Measurements from ENCODE around the gene SPPL2C.

The SPPL2C gene

DNA sequence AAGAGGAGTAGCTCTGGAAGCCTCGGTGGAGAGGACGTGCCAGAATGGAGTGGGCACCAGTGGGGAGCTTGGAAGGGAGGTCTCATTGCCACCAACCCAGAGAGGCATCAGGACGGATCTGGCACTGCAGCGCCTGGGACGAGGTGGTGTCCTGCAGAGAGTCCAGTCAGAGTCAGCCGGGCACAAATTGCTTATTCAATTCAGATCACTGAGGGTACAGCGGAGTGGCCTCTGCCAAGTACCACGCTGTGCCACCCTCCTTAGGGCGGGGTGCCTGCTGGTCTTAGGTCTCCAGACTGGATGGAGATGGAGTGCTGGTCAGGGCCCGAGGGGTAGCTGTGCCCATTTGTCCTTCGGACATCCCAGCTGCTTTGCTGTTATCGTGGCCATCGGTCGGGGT, 18.9 kb upstream of the SPPL2C start:
- DNase-seq (ENCODE audit: insufficient read length, low spot score) = no peak
- no peak for TF ChIP-seq POLR2A (IDR thresholded peaks at IDR 0.05; ENCODE audit: low read depth, low read length)
- TF ChIP-seq POLR2AphosphoS5 (IDR thresholded peaks at IDR 0.05; ENCODE audit: low read depth, low read length) = no peak
- no peak for TF ChIP-seq TAF1 (IDR thresholded peaks at IDR 0.05; ENCODE audit: low read depth, low read length)
- no peak for TF ChIP-seq PAX5 (IDR thresholded peaks at IDR 0.05; ENCODE audit: insufficient read depth, low read length, severe bottlenecking)
- TF ChIP-seq SPI1 (IDR thresholded peaks at IDR 0.05; ENCODE audit: low read depth, low read length) = no peak
- no peak for TF ChIP-seq POU2F2 (IDR thresholded peaks at IDR 0.05; ENCODE audit: low read depth, low read length)
- FAIRE-seq = no peak

DNA sequence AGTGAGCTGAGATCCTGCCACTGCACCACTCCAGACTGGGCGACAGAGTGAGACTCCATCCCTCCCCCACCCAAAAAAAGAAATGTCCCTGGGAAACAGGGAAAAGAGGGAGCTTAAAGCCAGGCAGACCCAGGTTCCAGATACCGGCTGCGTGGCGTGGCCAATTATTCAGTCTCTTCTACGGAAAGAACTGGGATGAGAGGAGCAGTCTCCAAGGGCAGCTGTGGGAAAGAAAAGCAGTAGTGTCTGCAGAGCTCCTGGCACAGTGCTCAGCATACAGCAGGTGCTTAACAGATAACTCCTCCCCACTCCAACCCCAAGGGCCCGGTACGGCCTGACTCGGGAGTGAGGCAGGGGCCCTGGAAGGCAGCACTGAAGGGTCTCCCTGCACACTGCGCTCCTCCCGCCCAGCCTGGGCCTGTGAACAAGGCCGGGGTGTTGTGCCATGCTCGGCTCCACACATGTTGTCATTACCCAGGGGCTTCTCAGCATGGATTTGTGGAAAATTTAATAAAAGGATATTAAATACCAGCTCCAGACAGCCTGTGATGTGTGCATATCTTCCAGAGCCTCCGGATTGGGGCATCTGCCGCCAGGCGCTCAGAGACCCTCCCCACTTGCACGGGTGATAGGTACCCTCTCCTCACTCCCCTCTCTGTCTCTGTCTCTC, 17.6 kb upstream of the SPPL2C start:
- DNase-seq (ENCODE audit: insufficient read length, low spot score) = no peak
- FAIRE-seq = no peak
- TF ChIP-seq SPI1 (IDR thresholded peaks at IDR 0.05; ENCODE audit: low read depth, low read length) = no peak
- no peak for TF ChIP-seq POU2F2 (IDR thresholded peaks at IDR 0.05; ENCODE audit: low read depth, low read length)
- no peak for TF ChIP-seq PAX5 (IDR thresholded peaks at IDR 0.05; ENCODE audit: insufficient read depth, low read length, severe bottlenecking)
- no peak for TF ChIP-seq POLR2A (IDR thresholded peaks at IDR 0.05; ENCODE audit: low read depth, low read length)
- no peak for TF ChIP-seq TAF1 (IDR thresholded peaks at IDR 0.05; ENCODE audit: low read depth, low read length)
- no peak for TF ChIP-seq POLR2AphosphoS5 (IDR thresholded peaks at IDR 0.05; ENCODE audit: low read depth, low read length)

DNA sequence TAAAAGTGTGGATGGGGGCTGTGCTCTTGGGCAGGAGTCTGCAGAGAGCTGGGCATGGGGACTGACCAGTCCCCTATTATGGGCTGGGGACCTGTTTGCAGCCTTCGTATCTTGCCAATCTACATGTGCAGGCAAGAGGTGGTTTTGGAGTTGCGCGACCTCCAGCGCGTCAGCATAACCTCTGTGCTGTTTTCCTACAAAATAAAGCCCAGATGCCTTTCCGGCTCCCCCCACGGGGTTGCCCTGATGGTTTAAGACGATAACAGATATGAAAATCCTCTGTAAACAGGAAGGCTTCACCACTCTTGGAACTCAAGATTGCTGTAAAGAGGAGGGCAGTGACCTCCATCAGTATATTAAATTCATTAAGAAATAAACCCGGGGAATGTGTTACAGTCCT, 16.5 kb upstream of the SPPL2C start:
- TF ChIP-seq POU2F2 (IDR thresholded peaks at IDR 0.05; ENCODE audit: low read depth, low read length) (no peak), PAX5 (IDR thresholded peaks at IDR 0.05; ENCODE audit: insufficient read depth, low read length, severe bottlenecking) (no peak), POLR2A (IDR thresholded peaks at IDR 0.05; ENCODE audit: low read depth, low read length) (no peak), POLR2AphosphoS5 (IDR thresholded peaks at IDR 0.05; ENCODE audit: low read depth, low read length) (no peak), TAF1 (IDR thresholded peaks at IDR 0.05; ENCODE audit: low read depth, low read length) (no peak), SPI1 (IDR thresholded peaks at IDR 0.05; ENCODE audit: low read depth, low read length) (no peak)
- no peak for DNase-seq (ENCODE audit: insufficient read length, low spot score)
- FAIRE-seq = no peak

DNA sequence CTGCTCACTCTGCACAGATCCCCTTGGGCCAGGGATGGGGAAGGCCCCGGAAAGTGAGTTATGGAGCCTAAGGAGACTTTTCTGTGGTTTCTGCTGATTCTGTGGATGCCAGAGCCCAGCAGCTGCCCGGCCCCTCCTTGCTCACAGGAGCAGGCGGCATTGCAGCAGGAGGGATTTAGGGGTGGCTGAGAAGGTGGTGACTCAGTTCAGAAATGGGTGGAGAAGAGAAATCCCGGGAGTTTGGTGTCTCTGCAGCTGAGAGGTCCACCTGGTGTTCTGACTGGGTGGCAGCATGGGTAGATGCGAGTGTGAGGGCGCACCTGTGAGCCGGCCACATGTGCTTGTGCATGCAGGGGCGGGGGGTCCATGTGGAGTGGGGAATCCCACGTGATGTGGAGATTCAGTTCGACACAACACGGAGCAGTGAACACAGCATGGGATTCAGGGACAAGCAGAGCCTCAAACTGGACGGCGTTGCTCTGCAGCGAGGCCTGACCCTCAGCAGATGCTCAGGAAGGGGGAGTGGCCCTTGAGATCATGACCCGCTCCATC, 16.0 kb upstream of the SPPL2C start:
- TF ChIP-seq TAF1 (IDR thresholded peaks at IDR 0.05; ENCODE audit: low read depth, low read length) = no peak
- no peak for TF ChIP-seq PAX5 (IDR thresholded peaks at IDR 0.05; ENCODE audit: insufficient read depth, low read length, severe bottlenecking)
- TF ChIP-seq SPI1 (IDR thresholded peaks at IDR 0.05; ENCODE audit: low read depth, low read length) = no peak
- no peak for TF ChIP-seq POU2F2 (IDR thresholded peaks at IDR 0.05; ENCODE audit: low read depth, low read length)
- DNase-seq (ENCODE audit: insufficient read length, low spot score) = no peak
- FAIRE-seq = no peak

DNA sequence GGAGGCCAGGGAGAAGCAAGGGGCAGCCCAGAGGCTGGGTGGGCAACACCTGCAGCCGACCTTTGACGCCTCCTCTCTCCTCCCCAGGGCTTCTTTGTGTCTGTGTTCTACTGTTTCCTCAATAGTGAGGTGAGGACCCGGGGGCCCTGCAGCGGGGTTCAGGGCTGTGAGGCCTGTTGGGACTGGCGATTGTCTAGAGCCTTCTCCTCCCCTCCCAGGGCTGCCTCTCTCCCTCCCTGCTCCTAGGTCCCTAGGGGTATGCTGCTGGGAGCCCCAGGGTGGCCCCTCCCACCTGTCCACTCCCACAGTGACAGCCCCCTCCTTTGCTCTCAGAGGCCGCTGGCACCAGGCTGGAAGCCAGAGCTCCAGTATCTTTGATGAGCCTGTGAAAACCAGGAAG, 10.8 kb upstream of the SPPL2C start:
- FAIRE-seq = no peak
- TF ChIP-seq POLR2AphosphoS5 (IDR thresholded peaks at IDR 0.05; ENCODE audit: low read depth, low read length) (no peak), POU2F2 (IDR thresholded peaks at IDR 0.05; ENCODE audit: low read depth, low read length) (no peak), SPI1 (IDR thresholded peaks at IDR 0.05; ENCODE audit: low read depth, low read length) (no peak), POLR2A (IDR thresholded peaks at IDR 0.05; ENCODE audit: low read depth, low read length) (no peak), TAF1 (IDR thresholded peaks at IDR 0.05; ENCODE audit: low read depth, low read length) (no peak), PAX5 (IDR thresholded peaks at IDR 0.05; ENCODE audit: insufficient read depth, low read length, severe bottlenecking) (no peak)
- DNase-seq (ENCODE audit: insufficient read length, low spot score) = no peak

DNA sequence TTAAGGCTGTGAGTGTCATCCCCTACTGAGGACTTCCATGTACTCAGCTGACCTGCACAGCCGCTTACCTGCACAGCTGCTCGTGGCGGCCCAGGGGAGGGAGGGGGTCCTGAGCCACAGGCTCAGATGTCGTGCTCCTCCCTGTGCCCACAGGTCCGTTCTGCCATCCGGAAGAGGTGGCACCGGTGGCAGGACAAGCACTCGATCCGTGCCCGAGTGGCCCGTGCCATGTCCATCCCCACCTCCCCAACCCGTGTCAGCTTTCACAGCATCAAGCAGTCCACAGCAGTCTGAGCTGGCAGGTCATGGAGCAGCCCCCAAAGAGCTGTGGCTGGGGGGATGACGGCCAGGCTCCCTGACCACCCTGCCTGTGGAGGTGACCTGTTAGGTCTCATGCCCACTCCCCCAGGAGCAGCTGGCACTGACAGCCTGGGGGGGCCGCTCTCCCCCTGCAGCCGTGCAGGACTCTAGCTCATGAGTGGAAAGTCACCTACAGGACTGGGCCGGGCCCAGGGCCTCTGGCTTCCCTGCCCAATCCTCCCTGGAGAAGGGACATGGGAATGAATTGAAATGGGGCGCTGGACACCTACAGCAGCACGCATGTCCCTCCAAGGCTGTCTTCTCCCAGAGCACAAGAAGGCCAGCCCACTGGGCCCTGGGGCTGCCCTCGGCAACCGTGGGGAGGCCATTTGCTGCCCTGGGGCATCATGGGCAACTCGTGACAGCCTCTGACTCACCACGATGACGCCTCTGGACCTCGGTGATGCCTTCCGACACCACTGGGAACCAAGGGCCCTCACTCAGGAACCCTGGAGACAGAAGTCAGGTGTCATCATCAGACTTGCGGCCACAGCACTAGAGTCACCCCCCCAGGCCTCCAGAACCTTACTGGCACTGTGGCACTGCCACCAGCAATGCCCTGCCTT, 9.9 kb upstream of the SPPL2C start:
- DNase-seq (ENCODE audit: insufficient read length, low spot score) (no peak), FAIRE-seq (no peak)
- TF ChIP-seq POLR2A (IDR thresholded peaks at IDR 0.05; ENCODE audit: low read depth, low read length) = no peak
- no peak for TF ChIP-seq POU2F2 (IDR thresholded peaks at IDR 0.05; ENCODE audit: low read depth, low read length)
- no peak for TF ChIP-seq POLR2AphosphoS5 (IDR thresholded peaks at IDR 0.05; ENCODE audit: low read depth, low read length)
- no peak for TF ChIP-seq TAF1 (IDR thresholded peaks at IDR 0.05; ENCODE audit: low read depth, low read length)
- no peak for TF ChIP-seq PAX5 (IDR thresholded peaks at IDR 0.05; ENCODE audit: insufficient read depth, low read length, severe bottlenecking)
- no peak for TF ChIP-seq SPI1 (IDR thresholded peaks at IDR 0.05; ENCODE audit: low read depth, low read length)

DNA sequence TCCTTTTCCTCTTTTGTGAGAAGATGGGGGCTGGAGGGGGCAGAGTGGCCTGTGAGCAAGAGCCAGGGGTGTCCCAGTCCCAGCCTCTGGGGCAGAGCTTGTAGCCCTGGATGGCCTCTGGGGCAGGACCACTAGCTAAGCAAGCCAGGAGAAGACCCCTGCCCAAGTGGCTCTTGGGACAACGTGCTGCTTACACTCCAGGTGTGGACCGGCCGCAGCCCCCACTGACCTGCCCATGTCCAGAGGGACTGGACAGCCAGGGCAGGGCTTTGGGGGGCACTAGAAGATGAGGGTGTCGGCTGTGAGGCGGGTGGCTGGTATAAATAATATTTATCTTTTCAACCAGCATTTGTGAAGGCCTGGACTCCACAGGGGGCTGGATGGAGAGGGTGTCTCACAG, 9.2 kb upstream of the SPPL2C start:
- FAIRE-seq = no peak
- TF ChIP-seq TAF1 (IDR thresholded peaks at IDR 0.05; ENCODE audit: low read depth, low read length) = no peak
- no peak for DNase-seq (ENCODE audit: insufficient read length, low spot score)

DNA sequence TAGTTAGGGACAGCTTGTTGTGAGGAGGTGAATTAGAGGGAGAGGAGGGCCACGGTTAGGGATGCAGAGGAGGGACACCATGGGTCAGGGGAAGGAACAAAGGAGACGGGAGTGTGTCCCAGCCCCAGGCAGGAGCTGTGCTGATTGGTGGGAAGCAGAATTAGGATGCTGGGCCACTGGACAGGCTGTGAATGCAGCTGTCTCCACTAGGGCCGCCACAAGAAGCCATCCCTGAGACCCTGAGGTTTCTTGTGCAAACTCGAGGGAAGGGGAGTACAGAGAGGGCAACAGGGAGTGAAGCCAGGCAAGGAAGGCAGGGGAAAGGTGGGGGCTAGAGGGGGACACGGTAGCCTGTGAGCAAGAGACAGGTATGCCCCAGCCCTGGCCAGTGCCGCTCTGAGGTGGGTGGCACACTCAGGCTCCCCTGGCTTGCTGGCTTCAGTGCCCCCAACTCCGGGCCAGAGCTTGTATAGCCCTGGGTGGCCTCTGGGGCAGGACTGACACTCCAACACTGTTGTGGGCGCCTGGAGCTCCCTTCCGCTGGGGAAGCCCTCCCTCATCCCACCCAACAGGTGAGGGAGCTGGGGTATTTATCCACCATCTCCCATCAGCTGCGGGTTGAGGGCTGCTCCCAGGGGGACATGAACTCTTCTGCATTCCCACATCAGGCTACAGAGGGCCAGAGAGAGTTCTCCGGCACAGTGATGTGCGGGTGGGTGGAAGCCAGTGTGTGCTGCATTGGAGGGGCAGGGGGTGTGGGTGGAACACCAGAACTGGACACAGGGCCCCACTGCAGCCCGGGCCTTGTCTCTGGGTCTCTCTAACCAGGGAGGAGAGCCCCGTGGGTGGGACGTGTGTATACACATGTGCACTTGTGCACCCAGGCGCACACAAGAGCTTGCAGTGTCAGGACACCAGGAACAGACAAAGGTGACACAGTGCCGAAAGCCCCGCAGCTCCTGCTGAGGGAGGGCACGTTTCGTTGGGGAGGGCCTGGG, 8.3 kb upstream of the SPPL2C start:
- DNase-seq (ENCODE audit: insufficient read length, low spot score) (no peak), FAIRE-seq (no peak)
- no peak for TF ChIP-seq PAX5 (IDR thresholded peaks at IDR 0.05; ENCODE audit: insufficient read depth, low read length, severe bottlenecking)
- TF ChIP-seq POLR2AphosphoS5 (IDR thresholded peaks at IDR 0.05; ENCODE audit: low read depth, low read length) = no peak
- TF ChIP-seq SPI1 (IDR thresholded peaks at IDR 0.05; ENCODE audit: low read depth, low read length) = no peak
- TF ChIP-seq POLR2A (IDR thresholded peaks at IDR 0.05; ENCODE audit: low read depth, low read length) = no peak
- no peak for TF ChIP-seq POU2F2 (IDR thresholded peaks at IDR 0.05; ENCODE audit: low read depth, low read length)
- TF ChIP-seq TAF1 (IDR thresholded peaks at IDR 0.05; ENCODE audit: low read depth, low read length) = no peak

Measured in GM12891 (cell line).